ENCODE results near the gene ELP6. TPM values are rescaled to one million over a fixed set of nuclear protein-coding genes. Genes with fewer than 3 reads are reported as not detected.
"Not testable (repeated sequence)": the region's sequence is repeated elsewhere in the genome, so short reads cannot be mapped to it uniquely, and the experiment has no call there.

Gene ELP6
- total and polyA plus RNA-seq, 5 donors, result 15.3 to 28.7 (median 23.0) TPM

- DNase-seq; H3K27me3 ChIP-seq (ENCODE audit: control insufficient read depth, insufficient read depth); intact Hi-C loops (cut with DNase I); H3K4me3 ChIP-seq (ENCODE audit: low read length); H3K27ac ChIP-seq (ENCODE audit: low read length); H3K9me3 ChIP-seq (ENCODE audit: control insufficient read depth, low read length); ATAC-seq; H3K4me1 ChIP-seq (ENCODE audit: control insufficient read depth, insufficient read depth, low read length): not testable (repeated sequence)
- 85% methylated on average over 9 of the region's 9 CpGs for WGBS
Observed at GRCh38 chr3:47459534-47460085, 53.9 kb downstream of the ELP6 start.

GRCh38 chr3:47456984-47457383 lies 56.5 kb downstream of the ELP6 start:
- DNase-seq (no peak), ATAC-seq (no peak)
- intact Hi-C loops (cut with DNase I), result no loop called here
- Histone ChIP-seq H3K4me3 (ENCODE audit: low read length) (no peak overlapping the region), H3K27me3 (ENCODE audit: control insufficient read depth, insufficient read depth) (no peaks in the 10 kb centered on the region), H3K9me3 (ENCODE audit: control insufficient read depth, low read length) (no peaks in the 10 kb centered on the region), H3K4me1 (ENCODE audit: control insufficient read depth, insufficient read depth, low read length) (peaks cover 4% of the 10 kb centered on the region), H3K27ac (ENCODE audit: low read length) (no peak overlapping the region)

- H3K27me3 ChIP-seq (ENCODE audit: control insufficient read depth, insufficient read depth), result no peaks in the 10 kb centered on the region
- H3K9me3 ChIP-seq (ENCODE audit: control insufficient read depth, low read length), result no peaks in the 10 kb centered on the region
- H3K4me3 ChIP-seq (ENCODE audit: low read length), result no peak overlapping the region
- intact Hi-C loops (cut with DNase I), result no loop called here
- no peak for DNase-seq
- 89% methylated on average over 3 of the region's 3 CpGs for WGBS
- no peak for ATAC-seq
- peaks cover 6% of the 10 kb centered on the region for H3K4me1 ChIP-seq (ENCODE audit: control insufficient read depth, insufficient read depth, low read length)
- H3K27ac ChIP-seq (ENCODE audit: low read length), result no peak overlapping the region
Observed at GRCh38 chr3:47455806-47456452, 57.6 kb downstream of the ELP6 start.

- H3K27me3 ChIP-seq (ENCODE audit: control insufficient read depth, insufficient read depth), result no peaks in the 10 kb centered on the region
- intact Hi-C loops (cut with DNase I), result no loop called here
- no peak for ATAC-seq
- no peaks in the 10 kb centered on the region for H3K9me3 ChIP-seq (ENCODE audit: control insufficient read depth, low read length)
- H3K27ac ChIP-seq (ENCODE audit: low read length), result no peak overlapping the region
- 98% methylated on average over 4 of the region's 4 CpGs for WGBS
- H3K4me3 ChIP-seq (ENCODE audit: low read length), result no peak overlapping the region
- H3K4me1 ChIP-seq (ENCODE audit: control insufficient read depth, insufficient read depth, low read length), result peaks cover 3% of the 10 kb centered on the region
- DNase-seq, result no peak
Observed at GRCh38 chr3:47452453-47453215, 60.9 kb downstream of the ELP6 start.

Other genes with a start within 250 kb of the ELP6 start
- 1 to 10 TPM; 6.8 to 9.9 (median 8.8) TPM for gene KIF9, start 230.9 kb downstream of the ELP6 start, total RNA-seq
- 13.2 TPM for gene KIF9, start 230.9 kb downstream of the ELP6 start, polyA plus RNA-seq
- 10 to 100 TPM; 25.3 to 35.1 (median 33.6) TPM for gene KLHL18, start 230.8 kb downstream of the ELP6 start, total RNA-seq
- 67.2 TPM for gene KLHL18, start 230.8 kb downstream of the ELP6 start, polyA plus RNA-seq
- gene PTPN23, start 132.7 kb downstream of the ELP6 start, total RNA-seq, result 10 to 100 TPM; 17.7 to 23.0 (median 18.0) TPM
- 14.1 TPM for gene PTPN23, start 132.7 kb downstream of the ELP6 start, polyA plus RNA-seq
- gene SCAP, start 37.8 kb downstream of the ELP6 start, total RNA-seq, result 10 to 100 TPM; 38.4 to 46.6 (median 44.0) TPM
- 31.1 TPM for gene SCAP, start 37.8 kb downstream of the ELP6 start, polyA plus RNA-seq
- gene CSPG5, start 65.2 kb upstream of the ELP6 start, total RNA-seq, result 1 to 10 TPM in 3 of 4 donors, under 1 TPM in 1; 0.85 to 1.2 (median 1.1) TPM
- 0.86 TPM for gene CSPG5, start 65.2 kb upstream of the ELP6 start, polyA plus RNA-seq